Measurements from ENCODE around the gene RFWD3.

Gene RFWD3

GRCh38 chr16:74575807-74576643, 90.7 kb downstream of the RFWD3 start:
- H3K79me2 ChIP-seq, result peaks cover 40% of the 10 kb centered on the region
- H3K4me1 ChIP-seq, result peaks cover 3% of the 10 kb centered on the region
- TF ChIP-seq CTCF (IDR thresholded peaks at IDR 0.05), result no peak
- H2AFZ ChIP-seq, result no peak overlapping the region
- no peaks in the 10 kb centered on the region for H3K9me3 ChIP-seq (ENCODE audit: control insufficient read depth, low read length)
- no peak overlapping the region for H3K4me2 ChIP-seq (ENCODE audit: low read length)
- no peak overlapping the region for H3K4me3 ChIP-seq (ENCODE audit: low read depth, low read length)
- H3K36me3 ChIP-seq (ENCODE audit: control insufficient read depth, insufficient read depth, low read length), result no peaks in the 10 kb centered on the region
- no peak overlapping the region for H3K27ac ChIP-seq
- H3K27me3 ChIP-seq (ENCODE audit: control insufficient read depth, insufficient read depth, low read length), result no peaks in the 10 kb centered on the region
- H3K9ac ChIP-seq, result no peak overlapping the region

DNA sequence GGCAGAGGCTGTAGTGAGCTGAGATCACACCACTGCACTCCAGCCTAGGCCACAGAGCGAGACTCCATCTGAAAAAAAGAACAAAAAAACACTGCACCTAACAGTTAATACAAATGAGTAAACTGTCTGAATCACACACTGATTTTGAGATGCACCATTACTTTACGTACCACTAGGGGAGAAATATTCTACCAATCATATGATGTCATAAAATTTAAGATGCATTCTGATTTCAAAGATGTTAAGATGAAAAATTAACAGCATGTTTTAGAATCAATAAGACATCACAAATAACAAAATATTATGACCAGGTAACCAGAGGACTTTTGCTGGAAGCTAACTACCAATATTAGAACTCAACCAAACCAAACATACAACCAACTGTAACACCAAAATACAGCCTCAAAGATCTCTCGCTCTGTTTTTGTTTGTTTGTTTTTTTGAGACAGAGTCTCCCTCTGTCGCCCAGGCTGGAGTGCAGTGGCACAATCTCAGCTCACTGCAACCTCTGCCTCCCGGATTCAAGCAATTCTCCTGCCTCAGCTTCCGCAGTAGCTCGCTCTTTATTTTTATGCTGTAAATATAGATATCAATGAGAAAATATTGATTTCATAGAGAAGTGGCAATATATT, 91.4 kb downstream of the RFWD3 start:
- H3K9ac ChIP-seq, result no peak overlapping the region

GRCh38 chr16:74574146-74574545, 92.5 kb downstream of the RFWD3 start:
- Histone ChIP-seq H3K79me2 (peaks cover 30% of the 10 kb centered on the region), H3K4me1 (peaks cover 3% of the 10 kb centered on the region), H3K36me3 (ENCODE audit: control insufficient read depth, insufficient read depth, low read length) (no peaks in the 10 kb centered on the region), H3K27ac (no peak overlapping the region), H3K27me3 (ENCODE audit: control insufficient read depth, insufficient read depth, low read length) (no peaks in the 10 kb centered on the region), H3K4me2 (ENCODE audit: low read length) (no peak overlapping the region), H3K9me3 (ENCODE audit: control insufficient read depth, low read length) (no peaks in the 10 kb centered on the region), H3K4me3 (ENCODE audit: low read depth, low read length) (no peak overlapping the region), H2AFZ (no peak overlapping the region), H3K9ac (no peak overlapping the region)
- no peak for TF ChIP-seq CTCF (IDR thresholded peaks at IDR 0.05)

More for the DNA sequence above, 91.4 kb downstream of the RFWD3 start:
- H3K4me3 ChIP-seq (ENCODE audit: low read depth, low read length), result no peak overlapping the region
- peaks cover 39% of the 10 kb centered on the region for H3K79me2 ChIP-seq
- H3K36me3 ChIP-seq (ENCODE audit: control insufficient read depth, insufficient read depth, low read length), result no peaks in the 10 kb centered on the region
- H3K27me3 ChIP-seq (ENCODE audit: control insufficient read depth, insufficient read depth, low read length), result no peaks in the 10 kb centered on the region
- no peak overlapping the region for H2AFZ ChIP-seq
- peaks cover 3% of the 10 kb centered on the region for H3K4me1 ChIP-seq
- H3K27ac ChIP-seq, result no peak overlapping the region
- H3K4me2 ChIP-seq (ENCODE audit: low read length), result no peak overlapping the region
- H3K9me3 ChIP-seq (ENCODE audit: control insufficient read depth, low read length), result no peaks in the 10 kb centered on the region
- no peak for TF ChIP-seq CTCF (IDR thresholded peaks at IDR 0.05)

- H3K9ac ChIP-seq, result no peak overlapping the region
- H3K4me1 ChIP-seq, result peaks cover 3% of the 10 kb centered on the region
- no peaks in the 10 kb centered on the region for H3K27me3 ChIP-seq (ENCODE audit: control insufficient read depth, insufficient read depth, low read length)
- no peaks in the 10 kb centered on the region for H3K9me3 ChIP-seq (ENCODE audit: control insufficient read depth, low read length)
- H3K27ac ChIP-seq, result no peak overlapping the region
- no peaks in the 10 kb centered on the region for H3K36me3 ChIP-seq (ENCODE audit: control insufficient read depth, insufficient read depth, low read length)
- no peak overlapping the region for H2AFZ ChIP-seq
- H3K4me2 ChIP-seq (ENCODE audit: low read length), result no peak overlapping the region
- no peak overlapping the region for H3K4me3 ChIP-seq (ENCODE audit: low read depth, low read length)
- no peak for TF ChIP-seq CTCF (IDR thresholded peaks at IDR 0.05)
- peaks cover 29% of the 10 kb centered on the region for H3K79me2 ChIP-seq
Measured at GRCh38 chr16:74573622-74574021, 93.1 kb downstream of the RFWD3 start.
